Measurements from ENCODE around the gene TSPAN9.

Gene TSPAN9

GRCh38 chr12:3091382-3092241, 14.4 kb downstream of the TSPAN9 start:
- TF ChIP-seq GATA3 (IDR thresholded peaks at IDR 0.05; ENCODE audit: low read depth, low read length) = no peak

- no peak for TF ChIP-seq GATA3 (IDR thresholded peaks at IDR 0.05; ENCODE audit: low read depth, low read length)
- TF ChIP-seq GATA2 (IDR thresholded peaks at IDR 0.05; ENCODE audit: low read depth, low read length) = no peak
Measured at GRCh38 chr12:3092764-3093163, 15.6 kb downstream of the TSPAN9 start.

- TF ChIP-seq GATA3 (IDR thresholded peaks at IDR 0.05; ENCODE audit: low read depth, low read length) = no peak
- peak; percentile 92 for TF ChIP-seq GATA2 (IDR thresholded peaks at IDR 0.05; ENCODE audit: low read depth, low read length)
Measured at GRCh38 chr12:3097186-3097804, 20.1 kb downstream of the TSPAN9 start.

GRCh38 chr12:3097836-3098235, 20.7 kb downstream of the TSPAN9 start:
- TF ChIP-seq GATA2 (IDR thresholded peaks at IDR 0.05; ENCODE audit: low read depth, low read length) (no peak), GATA3 (IDR thresholded peaks at IDR 0.05; ENCODE audit: low read depth, low read length) (no peak)

- TF ChIP-seq GATA3 (IDR thresholded peaks at IDR 0.05; ENCODE audit: low read depth, low read length) (no peak), GATA2 (IDR thresholded peaks at IDR 0.05; ENCODE audit: low read depth, low read length) (no peak)
Measured at GRCh38 chr12:3098436-3098835, 21.3 kb downstream of the TSPAN9 start.

GRCh38 chr12:3099146-3099545, 22.0 kb downstream of the TSPAN9 start:
- TF ChIP-seq GATA2 (IDR thresholded peaks at IDR 0.05; ENCODE audit: low read depth, low read length) (no peak), GATA3 (IDR thresholded peaks at IDR 0.05; ENCODE audit: low read depth, low read length) (no peak)

- no peak for TF ChIP-seq GATA3 (IDR thresholded peaks at IDR 0.05; ENCODE audit: low read depth, low read length)
- no peak for TF ChIP-seq GATA2 (IDR thresholded peaks at IDR 0.05; ENCODE audit: low read depth, low read length)
Measured at GRCh38 chr12:3101309-3102024, 24.3 kb downstream of the TSPAN9 start.

- TF ChIP-seq GATA2 (IDR thresholded peaks at IDR 0.05; ENCODE audit: low read depth, low read length) (no peak), GATA3 (IDR thresholded peaks at IDR 0.05; ENCODE audit: low read depth, low read length) (no peak)
Measured at GRCh38 chr12:3102771-3103410, 25.7 kb downstream of the TSPAN9 start.

- no peak for TF ChIP-seq GATA3 (IDR thresholded peaks at IDR 0.05; ENCODE audit: low read depth, low read length)
- TF ChIP-seq GATA2 (IDR thresholded peaks at IDR 0.05; ENCODE audit: low read depth, low read length) = no peak
Measured at GRCh38 chr12:3103806-3104205, 26.6 kb downstream of the TSPAN9 start.

- no peak for TF ChIP-seq GATA2 (IDR thresholded peaks at IDR 0.05; ENCODE audit: low read depth, low read length)
- no peak for TF ChIP-seq GATA3 (IDR thresholded peaks at IDR 0.05; ENCODE audit: low read depth, low read length)
Measured at GRCh38 chr12:3105690-3106479, 28.7 kb downstream of the TSPAN9 start.

GRCh38 chr12:3106579-3106978, 29.4 kb downstream of the TSPAN9 start:
- no peak for TF ChIP-seq GATA2 (IDR thresholded peaks at IDR 0.05; ENCODE audit: low read depth, low read length)
- no peak for TF ChIP-seq GATA3 (IDR thresholded peaks at IDR 0.05; ENCODE audit: low read depth, low read length)

GRCh38 chr12:3107071-3107583, 29.9 kb downstream of the TSPAN9 start:
- no peak for TF ChIP-seq GATA2 (IDR thresholded peaks at IDR 0.05; ENCODE audit: low read depth, low read length)
- no peak for TF ChIP-seq GATA3 (IDR thresholded peaks at IDR 0.05; ENCODE audit: low read depth, low read length)

GRCh38 chr12:3107954-3108353, 30.8 kb downstream of the TSPAN9 start:
- TF ChIP-seq GATA2 (IDR thresholded peaks at IDR 0.05; ENCODE audit: low read depth, low read length) (no peak), GATA3 (IDR thresholded peaks at IDR 0.05; ENCODE audit: low read depth, low read length) (no peak)

All from SH-SY5Y (cell line).